Adrenal gland (tissue), 12 donors: ENCODE data around the gene AUTS2. TPM values are rescaled to one million over a fixed set of nuclear protein-coding genes. Genes with fewer than 3 reads are reported as not detected.

Source experiments
- DNase-seq, 7 donors: peaks; one replicate each; pipeline ENCODE4 v3.0.0-alpha.2; 2019 to 2020
- H3K27ac ChIP-seq, 5 donors: fragments of 200-600 bp; sonication (generic) in 4 of 5; 1 replicate in 3 of 5; 2 replicates in 2 of 5; pipeline versions ENCODE4 v1.5.1 to v1.8.0; 2016 to 2020; ENCODE audit warnings: mild to moderate bottlenecking in 1 of 5
- H3K27me3 ChIP-seq: fragments of 200-600 bp; 2 replicates; pipeline ENCODE4 v1.8.0; 2021
- H3K36me3 ChIP-seq, 2 donors: fragments of 200-600 bp; replicated peaks in 1 of 2; 1 replicate in 1 of 2; 2 replicates in 1 of 2; pipeline versions ENCODE4 v1.5.1 to v1.8.0; 2018 to 2022
- H3K4me1 ChIP-seq, 2 donors: fragments of 200-600 bp; replicated peaks in 1 of 2; 1 replicate in 1 of 2; 2 replicates in 1 of 2; pipeline versions ENCODE4 v1.5.1 to v1.8.0; 2018 to 2021
- H3K4me3 ChIP-seq, 4 donors: fragments of 200-600 bp; sonication (generic) in 3 of 4; one replicate each; pipeline ENCODE4 v1.5.1; 2016 to 2018
- H3K9me3 ChIP-seq, 3 donors: fragments of 200-600 bp; sonication (generic) in 1 of 3; replicated peaks in 1 of 3; 1 replicate in 2 of 3; 2 replicates in 1 of 3; pipeline versions ENCODE4 v1.5.1 to v1.8.0; 2016 to 2021
- CTCF ChIP-seq, 6 experiments: fragments of 450-650 bp in 4 of 6; fragments of 200-600 bp in 2 of 6; sonication (generic) in 1 of 6; IDR thresholded peaks; 1 replicate in 5 of 6; 2 replicates in 1 of 6; pipeline versions ENCODE4 v1.5.1 to v1.8.0; 2016 to 2021; ENCODE audit warnings: antibody characterized with exemption in 6 of 6, mild to moderate bottlenecking in 2 of 6, moderate library complexity in 1 of 6
- POLR2A ChIP-seq, 2 donors: fragments of 450-650 bp; IDR thresholded peaks; one replicate each; pipeline ENCODE4 v1.6.1; 2017; ENCODE audit warnings: antibody characterized with exemption in 2 of 2, mild to moderate bottlenecking in 2 of 2, moderate library complexity in 1 of 2
- WGBS, 4 donors: extraction: QIAGEN DNeasy Blood & Tissue Kit in 2 of 4; methylation state at CpG; one replicate each; pipeline versions ENCODE4 v1.1.5 to v1.1.7; 2013 to 2017; 5-methylcytosine and 5-hydroxymethylcytosine counted together
- intact Hi-C, 2 donors: fragments of 100-400 bp; cut with DNase I; formaldehyde crosslinking; loops; one replicate each; pipeline versions ENCODE4 v1.14.1 to v1.15.0; 2022 to 2023
- polyA plus RNA-seq, 3 donors: library from polyadenylated mRNA; stranded (reverse); fragments of 200-250 nt in 2 of 3; fragments of 350-450 nt in 1 of 3; fragmentation: Illumina TruSeq in 1 of 3; extraction: RNeasy Lipid Tissue Mini Kit (QIAGEN cat#74804) in 1 of 3; gene quantifications; one replicate each; pipeline ENCODE4 v1.2.3, GENCODE V29; 2013 to 2014
- total RNA-seq, 9 donors: library from RNA; depleted of rRNA in 4 of 9; stranded (reverse); fragments of >200 nt in 4 of 9; fragments of 120-200 nt in 1 of 9; fragmentation: NEBNext Ultra II Directional in 1 of 9; extraction: Animal tissue kit (Norgen Biotek cat#: 25700) in 1 of 9; gene quantifications; one replicate each; pipeline versions ENCODE4 v1.1.0 to v1.2.4, GENCODE V29; 2013 to 2023
- donor health status: healthy with polysubstance abuse.
- donor health status: Bipolar disorder and iron deficiency.
- donor health status: DM: yes; HTN: yes; CAD: no.
- donor health status: DM: no; HTN: no; CAD: no.
- donor health status: DM: no; HTN: no; CAD: no.
- donor health status: DM: yes; HTN: yes; CAD: no.

The AUTS2 gene
- total and polyA plus RNA-seq, 12 donors: 6.4 to 44.0 (median 15.2) TPM

GRCh38 chr7:70719125-70719524 lies 1120.8 kb downstream of the AUTS2 start:
- DNase-seq: no peak
- Histone ChIP-seq H3K9me3 (no peaks in the 10 kb centered on the region), H3K36me3 (no peaks in the 10 kb centered on the region), H3K27me3 (no peaks in the 10 kb centered on the region), H3K4me3 (no peak overlapping the region), H3K4me1 (no peaks in the 10 kb centered on the region), H3K27ac (no peak overlapping the region)
- intact Hi-C loops: no loop called here
- TF ChIP-seq CTCF (IDR thresholded peaks at IDR 0.05) (no peak), POLR2A (IDR thresholded peaks at IDR 0.05) (no peak)
- WGBS, 4 donors: 89 to 94% (median 92%) methylated on average over 7 of the region's 7 CpGs

GRCh38 chr7:70720191-70720873 lies 1122.1 kb downstream of the AUTS2 start:
- H3K36me3 ChIP-seq: no peaks in the 10 kb centered on the region

DNA sequence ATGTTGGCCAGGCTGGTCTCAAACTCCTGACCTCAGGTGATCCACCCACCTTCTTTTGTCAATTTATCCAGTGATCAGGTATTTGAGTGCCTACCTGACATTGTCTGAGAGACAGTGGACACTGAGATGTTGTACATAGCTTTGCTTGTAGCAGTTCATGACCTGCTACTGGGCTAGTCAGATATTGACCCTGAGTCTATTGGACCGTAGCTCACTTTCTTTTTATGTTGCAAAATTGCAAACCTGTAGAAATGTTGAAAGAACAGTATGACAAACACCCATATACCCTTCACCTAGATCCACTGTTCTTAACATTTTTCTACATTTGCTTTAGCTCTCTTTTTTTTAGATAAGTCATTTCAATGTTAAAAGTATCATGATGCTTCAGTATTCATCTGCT lies 1123.2 kb downstream of the AUTS2 start:
- no peaks in the 10 kb centered on the region for H3K9me3 ChIP-seq
- intact Hi-C loops: no loop called here
- WGBS, 4 donors: 75 to 94% (median 89%) methylated on average over 1 of the region's 1 CpG
- no peak overlapping the region for H3K27ac ChIP-seq
- H3K27me3 ChIP-seq: no peaks in the 10 kb centered on the region
- no peaks in the 10 kb centered on the region for H3K36me3 ChIP-seq
- no peak for DNase-seq
- TF ChIP-seq CTCF (IDR thresholded peaks at IDR 0.05): no peak
- TF ChIP-seq POLR2A (IDR thresholded peaks at IDR 0.05): no peak
- no peaks in the 10 kb centered on the region for H3K4me1 ChIP-seq
- H3K4me3 ChIP-seq: no peak overlapping the region

More at GRCh38 chr7:70720191-70720873, 1122.1 kb downstream of the AUTS2 start:
- Histone ChIP-seq H3K9me3 (no peaks in the 10 kb centered on the region), H3K27ac (no peak overlapping the region), H3K4me3 (no peak overlapping the region), H3K4me1 (no peaks in the 10 kb centered on the region), H3K27me3 (no peaks in the 10 kb centered on the region)
- WGBS, 4 donors: 75 to 84% (median 78%) methylated on average over 7 of the region's 7 CpGs
- no peak for DNase-seq
- no peak for TF ChIP-seq POLR2A (IDR thresholded peaks at IDR 0.05)
- TF ChIP-seq CTCF (IDR thresholded peaks at IDR 0.05): no peak
- intact Hi-C loops: no loop called here

DNA sequence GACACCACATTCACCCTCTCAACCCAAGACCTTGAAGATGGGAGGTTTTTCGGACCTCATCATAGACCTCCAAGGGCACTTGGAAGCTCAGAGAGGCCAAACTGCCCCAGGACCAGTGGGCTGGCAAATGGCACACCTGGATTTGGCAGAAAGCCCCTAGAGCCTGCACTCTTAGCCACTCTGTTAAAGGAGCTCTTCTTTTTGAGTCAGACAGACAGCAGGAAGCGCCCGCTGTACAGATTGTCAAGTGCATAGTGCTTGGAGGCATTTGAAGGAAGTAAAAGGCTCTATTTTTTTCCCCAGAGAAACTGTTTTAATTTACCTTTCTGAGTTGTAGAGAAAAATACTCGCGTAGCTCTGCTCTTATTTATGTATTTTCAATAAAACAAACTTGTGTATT lies 1125.1 kb downstream of the AUTS2 start:
- no peak overlapping the region for H3K4me3 ChIP-seq
- intact Hi-C loops: no loop called here
- H3K36me3 ChIP-seq: no peaks in the 10 kb centered on the region
- 88 to 96% (median 94%) methylated on average over 5 of the region's 5 CpGs for WGBS, 4 donors
- no peaks in the 10 kb centered on the region for H3K27me3 ChIP-seq
- no peak for TF ChIP-seq POLR2A (IDR thresholded peaks at IDR 0.05)
- TF ChIP-seq CTCF (IDR thresholded peaks at IDR 0.05): no peak
- H3K27ac ChIP-seq: no peak overlapping the region
- no peaks in the 10 kb centered on the region for H3K4me1 ChIP-seq
- no peaks in the 10 kb centered on the region for H3K9me3 ChIP-seq
- DNase-seq: no peak
